Midbrain (tissue), 1 donor: ENCODE measurements around the gene NHEJ1.

Experiments
- DNase-seq: peaks from one replicate; lab custom pipeline; 2025; lab: John Stamatoyannopoulos, UW

The NHEJ1 gene

GRCh38 chr2:219123356-219124135 lies 37.1 kb downstream of the NHEJ1 start:
- no peak for DNase-seq

- no peak for DNase-seq
Observed at GRCh38 chr2:219122202-219122980, 38.2 kb downstream of the NHEJ1 start.

- DNase-seq, result no peak
Observed at GRCh38 chr2:219120082-219120481, 40.5 kb downstream of the NHEJ1 start.

- peak; percentile 70 for DNase-seq
Observed at GRCh38 chr2:219119422-219120043, 41.1 kb downstream of the NHEJ1 start.

- DNase-seq, result no peak
Observed at GRCh38 chr2:219118504-219118903, 42.1 kb downstream of the NHEJ1 start.

GRCh38 chr2:219116776-219117646 lies 43.6 kb downstream of the NHEJ1 start:
- no peak for DNase-seq

GRCh38 chr2:219112651-219113338 lies 47.8 kb downstream of the NHEJ1 start:
- DNase-seq, result no peak

GRCh38 chr2:219112062-219112406 lies 48.6 kb downstream of the NHEJ1 start:
- DNase-seq, result no peak

GRCh38 chr2:219111375-219112061 lies 49.1 kb downstream of the NHEJ1 start:
- DNase-seq, result no peak

GRCh38 chr2:219109471-219109870 lies 51.1 kb downstream of the NHEJ1 start:
- DNase-seq, result no peak

- DNase-seq, result no peak
Observed at GRCh38 chr2:219107758-219108157, 52.9 kb downstream of the NHEJ1 start.

- no peak for DNase-seq
Observed at GRCh38 chr2:219106251-219106650, 54.4 kb downstream of the NHEJ1 start.

GRCh38 chr2:219104107-219105035 lies 56.2 kb downstream of the NHEJ1 start:
- DNase-seq, result no peak

GRCh38 chr2:219099329-219099728 lies 61.3 kb downstream of the NHEJ1 start:
- no peak for DNase-seq

- no peak for DNase-seq
Observed at GRCh38 chr2:219095406-219095935, 65.1 kb downstream of the NHEJ1 start.

GRCh38 chr2:219094171-219094570 lies 66.4 kb downstream of the NHEJ1 start:
- DNase-seq, result no peak

GRCh38 chr2:219090436-219091299 lies 69.9 kb downstream of the NHEJ1 start:
- no peak for DNase-seq

GRCh38 chr2:219089330-219089729 lies 71.3 kb downstream of the NHEJ1 start:
- no peak for DNase-seq
